ENCODE measurements around the gene KCNK2. TPM values are rescaled to one million over a fixed set of nuclear protein-coding genes. Genes with fewer than 3 reads are reported as not detected.

The KCNK2 gene
- total RNA-seq, 2 donors from 2014 or later = 0.12 TPM; not detected in 1

DNA sequence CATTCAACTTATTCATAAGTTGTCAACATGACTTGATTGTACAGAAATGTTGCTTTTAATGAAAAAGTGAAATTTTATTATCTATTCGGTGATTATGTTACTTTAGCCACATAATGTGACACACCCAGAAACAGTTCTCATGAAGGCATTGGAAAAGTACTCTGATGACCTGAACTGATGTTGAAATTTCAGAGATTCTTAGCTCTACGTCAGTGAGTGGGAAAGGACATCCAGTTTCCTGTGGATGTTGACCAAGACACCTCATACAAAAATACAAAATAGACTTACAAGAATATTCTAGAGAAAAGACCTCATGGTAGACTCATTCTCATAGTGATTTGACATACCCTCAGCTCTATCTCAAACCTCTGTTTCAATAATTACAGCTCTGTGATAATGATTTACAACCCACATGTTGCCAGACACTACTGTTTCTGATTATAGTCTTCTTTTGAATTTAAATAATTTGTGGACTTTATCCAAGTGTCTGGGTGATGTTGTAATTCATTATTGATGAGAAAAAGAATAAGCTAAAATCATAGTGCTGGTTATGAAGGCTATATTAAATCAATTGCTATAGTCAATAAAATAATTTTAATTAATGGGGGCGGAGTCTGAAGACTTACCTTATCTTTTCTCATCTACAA, 37.3 kb downstream of the KCNK2 start:
- DNase-seq (ENCODE audit: low spot score) = no peak
- no peaks in the 10 kb centered on the region for H3K4me1 ChIP-seq
- no peaks in the 10 kb centered on the region for H3K9me3 ChIP-seq
- H3K27me3 ChIP-seq = no peaks in the 10 kb centered on the region
- TF ChIP-seq, protein P1, sequence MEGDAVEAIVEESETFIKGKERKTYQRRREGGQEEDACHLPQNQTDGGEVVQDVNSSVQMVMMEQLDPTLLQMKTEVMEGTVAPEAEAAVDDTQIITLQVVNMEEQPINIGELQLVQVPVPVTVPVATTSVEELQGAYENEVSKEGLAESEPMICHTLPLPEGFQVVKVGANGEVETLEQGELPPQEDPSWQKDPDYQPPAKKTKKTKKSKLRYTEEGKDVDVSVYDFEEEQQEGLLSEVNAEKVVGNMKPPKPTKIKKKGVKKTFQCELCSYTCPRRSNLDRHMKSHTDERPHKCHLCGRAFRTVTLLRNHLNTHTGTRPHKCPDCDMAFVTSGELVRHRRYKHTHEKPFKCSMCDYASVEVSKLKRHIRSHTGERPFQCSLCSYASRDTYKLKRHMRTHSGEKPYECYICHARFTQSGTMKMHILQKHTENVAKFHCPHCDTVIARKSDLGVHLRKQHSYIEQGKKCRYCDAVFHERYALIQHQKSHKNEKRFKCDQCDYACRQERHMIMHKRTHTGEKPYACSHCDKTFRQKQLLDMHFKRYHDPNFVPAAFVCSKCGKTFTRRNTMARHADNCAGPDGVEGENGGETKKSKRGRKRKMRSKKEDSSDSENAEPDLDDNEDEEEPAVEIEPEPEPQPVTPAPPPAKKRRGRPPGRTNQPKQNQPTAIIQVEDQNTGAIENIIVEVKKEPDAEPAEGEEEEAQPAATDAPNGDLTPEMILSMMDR (IDR thresholded peaks at IDR 0.05) = no peak
- no peaks in the 10 kb centered on the region for H3K36me3 ChIP-seq
- H3K27ac ChIP-seq = no peak overlapping the region
- no peak overlapping the region for H3K4me3 ChIP-seq

- H3K4me1 ChIP-seq = no peaks in the 10 kb centered on the region
- no peaks in the 10 kb centered on the region for H3K27me3 ChIP-seq
- DNase-seq (ENCODE audit: low spot score) = no peak
- no peak overlapping the region for H3K4me3 ChIP-seq
- no peaks in the 10 kb centered on the region for H3K36me3 ChIP-seq
- no peaks in the 10 kb centered on the region for H3K9me3 ChIP-seq
- H3K27ac ChIP-seq = no peak overlapping the region
- TF ChIP-seq, protein P1 (IDR thresholded peaks at IDR 0.05) = no peak
Observed at GRCh38 chr1:215128504-215128903, 46.0 kb downstream of the KCNK2 start.

- Histone ChIP-seq H3K27me3 (no peaks in the 10 kb centered on the region), H3K9me3 (no peaks in the 10 kb centered on the region), H3K27ac (no peak overlapping the region), H3K4me3 (no peak overlapping the region), H3K4me1 (no peaks in the 10 kb centered on the region), H3K36me3 (no peaks in the 10 kb centered on the region)
- TF ChIP-seq, protein P1 (IDR thresholded peaks at IDR 0.05) = no peak
- DNase-seq (ENCODE audit: low spot score) = no peak
Observed at GRCh38 chr1:215131291-215131690, 48.8 kb downstream of the KCNK2 start.

DNA sequence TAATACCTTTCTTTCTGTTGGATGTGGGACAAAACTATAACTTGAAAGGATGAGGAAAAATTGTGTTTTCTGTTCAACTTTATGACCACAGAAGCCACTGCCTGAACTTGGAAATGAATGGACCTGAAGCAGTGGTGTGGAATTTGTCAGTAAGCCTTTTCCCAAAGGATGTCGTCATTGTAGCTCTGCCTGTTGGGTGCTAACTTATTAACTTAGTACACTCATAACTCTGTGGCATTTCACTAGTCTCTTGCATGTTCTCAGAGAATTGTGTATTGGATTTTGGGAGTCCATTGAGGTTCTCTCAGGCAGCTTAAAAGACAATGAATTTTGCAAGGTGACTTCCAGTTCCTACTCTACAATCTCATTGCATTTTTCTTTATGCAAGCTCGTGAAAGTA, 49.6 kb downstream of the KCNK2 start:
- H3K9me3 ChIP-seq = no peaks in the 10 kb centered on the region
- no peaks in the 10 kb centered on the region for H3K4me1 ChIP-seq
- DNase-seq (ENCODE audit: low spot score) = no peak
- H3K4me3 ChIP-seq = no peak overlapping the region
- H3K27ac ChIP-seq = no peak overlapping the region
- H3K27me3 ChIP-seq = no peaks in the 10 kb centered on the region
- no peaks in the 10 kb centered on the region for H3K36me3 ChIP-seq
- TF ChIP-seq, protein P1 (IDR thresholded peaks at IDR 0.05) = no peak

DNA sequence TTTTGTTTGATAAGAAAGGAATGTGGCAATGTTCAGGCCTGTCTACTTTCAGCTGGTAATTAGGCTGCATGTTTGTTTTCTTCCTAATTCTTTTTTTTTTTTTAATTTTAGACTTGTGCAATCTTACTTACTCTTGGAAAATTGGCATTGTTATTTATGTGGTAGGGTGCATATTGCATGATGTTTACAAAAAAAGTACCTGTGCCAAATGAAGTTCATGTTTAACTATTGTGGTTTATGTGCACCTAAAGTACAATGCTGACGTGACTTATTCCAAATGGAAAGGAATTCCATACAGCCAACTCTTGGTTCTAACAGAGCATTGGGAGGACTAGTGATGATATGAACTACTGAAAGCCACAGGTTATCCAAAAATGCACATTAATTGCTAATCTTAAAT, 51.0 kb downstream of the KCNK2 start:
- H3K4me3 ChIP-seq = no peak overlapping the region
- no peaks in the 10 kb centered on the region for H3K4me1 ChIP-seq
- no peaks in the 10 kb centered on the region for H3K27me3 ChIP-seq
- TF ChIP-seq, protein P1 (IDR thresholded peaks at IDR 0.05) = no peak
- H3K27ac ChIP-seq = no peak overlapping the region
- no peaks in the 10 kb centered on the region for H3K36me3 ChIP-seq
- H3K9me3 ChIP-seq = no peaks in the 10 kb centered on the region
- DNase-seq (ENCODE audit: low spot score) = no peak

DNA sequence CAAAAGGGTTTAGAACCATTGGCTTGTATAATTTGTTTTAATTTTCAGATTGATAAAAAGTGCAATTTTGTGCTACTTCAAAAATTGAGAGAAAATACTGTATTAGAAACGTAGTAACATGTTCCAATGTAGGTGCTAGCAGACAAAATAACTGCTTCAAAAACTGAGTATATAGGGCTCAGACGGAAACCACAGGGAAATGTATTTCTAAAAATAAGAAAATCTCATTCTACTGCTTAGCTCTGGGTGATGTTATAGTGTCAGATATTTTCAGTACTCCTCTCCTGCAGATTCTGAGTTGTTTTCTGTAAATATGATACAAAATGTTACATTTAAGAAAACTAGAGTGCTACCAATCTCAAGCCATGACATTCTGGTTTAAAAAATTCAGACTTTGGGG, 55.4 kb downstream of the KCNK2 start:
- H3K27me3 ChIP-seq = no peaks in the 10 kb centered on the region
- no peak overlapping the region for H3K27ac ChIP-seq
- no peaks in the 10 kb centered on the region for H3K36me3 ChIP-seq
- H3K4me1 ChIP-seq = no peaks in the 10 kb centered on the region
- TF ChIP-seq, protein P1 (IDR thresholded peaks at IDR 0.05) = no peak
- DNase-seq (ENCODE audit: low spot score) = no peak
- H3K9me3 ChIP-seq = peaks cover 4 to 15% of the 10 kb centered on the region in 2 donors
- no peak overlapping the region for H3K4me3 ChIP-seq

Data from right atrium auricular region (tissue), 2 donors.